NK-92 treated with Interleukin-12 subunit alpha and Interleukin-12 subunit beta, amount 100 ng/mL, for 24 hours (cell line): ENCODE data around the gene RRP8.
A peak's percentile ranks its signal among the peaks of the same experiment; 100 is the strongest.

Experiments
- DNase-seq: peaks from one replicate; lab custom pipeline; 2025; lab: John Stamatoyannopoulos, UW

RRP8 gene

DNA sequence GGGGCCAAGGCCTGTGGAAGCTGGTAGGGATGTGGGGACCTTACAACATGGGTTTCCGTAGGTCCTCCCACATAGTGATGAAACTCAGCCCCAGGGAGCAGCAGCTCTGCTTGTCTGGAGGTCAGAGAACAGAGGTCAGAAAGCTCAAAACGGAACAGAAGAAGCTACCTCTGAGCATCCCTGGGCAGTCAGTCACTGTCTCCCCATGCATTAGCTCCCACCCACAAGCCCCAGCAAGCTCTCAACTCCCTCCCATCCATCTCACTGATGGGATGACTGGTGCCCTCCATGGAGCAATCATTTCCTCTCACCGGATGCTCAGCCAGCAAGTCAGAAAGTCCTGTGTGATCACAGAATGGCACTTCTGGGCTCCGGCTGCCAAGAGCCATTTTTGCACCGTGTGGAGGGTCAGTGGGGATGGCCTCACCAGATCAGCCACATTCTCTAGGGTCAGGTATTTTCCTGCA, 13.9 kb upstream of the RRP8 start:
- DNase-seq, result no peak

DNA sequence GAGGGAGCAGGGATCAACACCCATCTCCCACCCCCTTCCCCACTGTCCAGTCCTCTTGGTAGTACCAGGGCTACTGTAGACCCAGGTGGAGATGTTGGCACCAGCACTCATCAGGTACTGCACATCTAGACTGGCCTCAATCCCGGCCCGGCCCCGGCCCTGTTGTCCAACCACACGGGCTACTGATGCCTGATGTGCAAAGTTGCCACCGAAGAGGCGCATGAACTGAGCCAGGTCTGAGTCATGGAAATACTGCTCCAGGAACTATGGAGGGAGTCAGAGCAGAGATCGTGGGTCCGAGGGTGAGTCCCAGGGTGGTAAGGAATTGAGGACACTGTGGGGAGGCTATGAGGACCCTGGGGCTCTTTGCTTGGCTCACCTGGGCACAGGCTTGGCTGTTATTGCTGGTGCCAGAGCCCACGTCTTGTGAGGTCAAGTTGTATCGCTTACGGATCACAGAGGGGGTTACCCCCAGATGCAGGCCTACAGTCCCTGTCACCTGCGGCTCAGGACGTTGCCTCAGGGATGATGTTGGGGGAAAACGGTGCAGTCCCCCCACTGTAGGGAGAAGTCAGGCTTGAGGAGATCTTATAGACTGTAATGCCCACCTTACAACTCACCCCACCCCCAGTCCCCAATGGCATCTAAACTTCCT, 13.3 kb upstream of the RRP8 start:
- DNase-seq, result no peak

DNA sequence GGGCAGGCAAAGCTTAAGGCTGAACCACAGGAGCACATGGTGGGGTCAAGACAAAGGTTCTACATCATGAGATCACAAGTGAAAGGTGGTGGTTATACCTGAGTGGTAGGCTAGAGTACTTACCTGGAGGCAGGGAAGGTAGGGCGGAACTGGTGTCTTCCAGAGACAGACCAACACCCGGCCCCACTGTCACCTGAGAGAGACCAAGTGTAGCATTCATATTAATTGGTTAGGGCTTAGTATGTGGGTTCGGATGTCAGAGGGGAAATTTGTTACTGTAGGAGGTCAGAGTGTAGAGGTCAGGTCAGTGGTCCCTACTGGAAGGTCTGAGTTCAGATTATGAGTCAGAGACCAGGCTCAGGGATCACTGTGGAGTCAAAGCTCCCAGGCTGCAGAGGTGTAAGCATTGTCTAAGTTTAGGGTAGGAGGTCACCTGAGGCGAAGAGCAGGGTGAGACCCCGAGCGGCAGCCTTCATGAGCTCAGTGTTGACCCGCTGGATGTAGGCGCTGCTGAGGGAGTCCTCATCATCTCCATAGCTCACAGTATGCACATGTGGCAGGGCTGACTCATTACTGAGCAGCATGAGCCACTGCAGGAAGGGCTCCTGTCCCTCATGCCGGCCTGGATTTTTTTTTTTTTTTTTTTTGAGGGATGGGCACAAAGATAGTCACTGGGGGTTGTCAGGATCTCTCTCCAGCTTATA, 12.6 kb upstream of the RRP8 start:
- no peak for DNase-seq

DNA sequence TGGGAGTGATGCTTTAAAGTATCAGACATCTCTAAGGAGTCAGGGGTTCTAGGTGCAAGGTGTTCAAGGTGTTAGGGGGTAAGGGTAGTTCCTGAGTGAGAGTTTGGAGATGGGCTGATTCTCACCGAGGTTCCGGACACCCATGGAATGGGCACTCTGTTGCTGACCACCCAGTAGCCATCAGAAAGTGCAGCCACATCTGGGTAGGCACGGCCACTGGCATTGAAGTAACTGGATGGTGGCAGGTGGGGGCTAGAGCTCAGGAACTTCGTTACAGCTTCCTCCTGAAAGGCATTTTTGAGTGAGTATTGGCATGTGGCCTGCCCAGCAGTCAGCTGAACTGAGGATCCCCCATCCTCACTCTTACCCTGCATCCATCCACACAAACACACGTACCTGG, 11.6 kb upstream of the RRP8 start:
- no peak for DNase-seq

DNA sequence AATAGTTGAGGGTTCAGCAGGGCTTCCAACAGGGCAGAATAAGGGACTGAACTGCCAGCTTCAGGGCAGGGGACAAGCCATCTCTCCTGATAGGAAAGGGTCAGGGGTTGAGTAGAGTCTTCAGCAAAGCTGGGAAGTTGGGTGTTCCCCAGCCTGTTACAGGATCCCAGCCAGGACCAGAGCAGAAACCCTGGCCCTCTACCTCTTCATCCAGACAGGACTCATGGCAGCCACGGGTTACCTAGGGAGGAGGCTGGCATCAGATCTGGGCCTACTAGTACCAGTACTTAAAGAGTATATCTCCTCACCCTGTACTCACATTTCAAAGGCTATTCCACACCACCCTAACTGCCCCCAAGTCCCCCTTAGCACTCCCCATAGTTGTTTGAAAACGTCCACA, 11.0 kb upstream of the RRP8 start:
- no peak for DNase-seq

DNA sequence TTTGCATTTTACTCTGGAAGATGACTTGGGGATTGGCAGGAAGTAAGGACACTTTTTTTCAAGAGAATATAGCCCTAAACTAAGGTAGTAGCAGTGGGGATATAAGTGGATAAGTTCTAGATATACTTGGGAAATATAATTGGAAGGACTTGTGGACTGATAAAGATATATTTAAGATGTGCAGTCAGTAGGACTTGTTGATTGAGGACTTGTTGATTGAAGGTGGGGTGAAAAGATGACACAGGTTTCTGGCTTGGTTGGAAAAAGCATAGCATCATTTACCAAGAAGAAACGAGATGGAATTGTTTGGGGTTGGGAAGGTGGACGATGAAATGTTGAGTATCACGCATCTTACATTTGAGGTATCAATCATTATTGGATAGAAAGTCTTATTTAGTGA, 10.1 kb upstream of the RRP8 start:
- DNase-seq, result no peak

DNA sequence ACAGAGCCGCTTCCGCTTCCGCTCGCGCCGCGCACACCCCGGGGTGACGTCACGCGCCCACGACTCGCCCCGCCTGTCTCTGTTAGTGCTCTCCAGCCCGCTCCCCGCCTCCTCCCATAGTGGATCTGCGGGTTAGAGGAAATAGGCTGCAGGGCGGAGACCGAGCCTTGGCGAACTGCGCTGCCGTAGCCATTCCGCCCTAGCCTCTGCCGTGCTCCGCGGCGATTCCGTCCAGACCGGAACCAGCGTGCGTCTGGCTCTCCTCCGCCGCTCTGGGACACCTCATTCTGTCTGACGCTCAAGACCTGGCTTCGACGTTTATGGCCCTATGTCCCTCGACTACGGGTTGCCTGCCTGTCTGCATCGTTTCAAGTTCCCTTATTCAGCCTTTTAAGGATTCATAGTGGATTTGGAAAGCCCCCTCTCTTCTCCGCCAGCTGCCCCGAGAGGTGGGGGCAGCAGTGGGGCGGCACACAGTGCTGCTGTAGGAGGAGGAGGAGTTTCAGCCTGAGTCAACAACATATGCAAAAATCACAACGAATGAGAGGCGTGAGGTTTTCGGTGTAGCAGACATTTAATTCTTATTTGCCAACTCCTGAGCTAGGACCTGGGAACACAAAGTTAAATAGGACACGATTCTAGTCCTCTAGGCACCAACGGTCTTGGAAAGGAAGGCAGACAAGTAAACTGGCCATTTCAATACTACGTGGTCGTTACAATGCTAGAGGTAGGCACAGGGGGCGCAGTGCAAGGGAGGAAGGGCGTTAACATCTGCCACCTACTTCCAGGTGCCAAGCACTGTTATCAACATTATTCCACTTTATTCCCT, 9.0 kb upstream of the RRP8 start, which contains the start of gene TAF10:
Gene TAF10, minus strand, starts transcription at position 4 of the 829 bp plus-strand sequence. CDS start 27 bp downstream, outside the sequence.
- peak; percentile 89 for DNase-seq

DNA sequence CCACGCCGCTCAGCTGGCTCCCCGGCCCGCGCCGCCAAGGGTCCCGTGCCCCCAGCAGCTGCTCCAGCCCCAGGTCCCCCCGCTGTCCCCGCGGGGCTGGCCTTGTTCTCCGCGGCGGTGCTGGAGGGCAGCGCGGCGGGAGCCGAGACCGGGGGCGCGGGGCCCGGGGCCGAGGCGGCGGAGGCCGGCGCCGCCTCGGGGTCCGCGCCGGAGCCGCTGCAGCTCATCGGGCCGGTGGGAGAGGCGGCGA, 8.5 kb upstream of the RRP8 start:
- no peak for DNase-seq

DNA sequence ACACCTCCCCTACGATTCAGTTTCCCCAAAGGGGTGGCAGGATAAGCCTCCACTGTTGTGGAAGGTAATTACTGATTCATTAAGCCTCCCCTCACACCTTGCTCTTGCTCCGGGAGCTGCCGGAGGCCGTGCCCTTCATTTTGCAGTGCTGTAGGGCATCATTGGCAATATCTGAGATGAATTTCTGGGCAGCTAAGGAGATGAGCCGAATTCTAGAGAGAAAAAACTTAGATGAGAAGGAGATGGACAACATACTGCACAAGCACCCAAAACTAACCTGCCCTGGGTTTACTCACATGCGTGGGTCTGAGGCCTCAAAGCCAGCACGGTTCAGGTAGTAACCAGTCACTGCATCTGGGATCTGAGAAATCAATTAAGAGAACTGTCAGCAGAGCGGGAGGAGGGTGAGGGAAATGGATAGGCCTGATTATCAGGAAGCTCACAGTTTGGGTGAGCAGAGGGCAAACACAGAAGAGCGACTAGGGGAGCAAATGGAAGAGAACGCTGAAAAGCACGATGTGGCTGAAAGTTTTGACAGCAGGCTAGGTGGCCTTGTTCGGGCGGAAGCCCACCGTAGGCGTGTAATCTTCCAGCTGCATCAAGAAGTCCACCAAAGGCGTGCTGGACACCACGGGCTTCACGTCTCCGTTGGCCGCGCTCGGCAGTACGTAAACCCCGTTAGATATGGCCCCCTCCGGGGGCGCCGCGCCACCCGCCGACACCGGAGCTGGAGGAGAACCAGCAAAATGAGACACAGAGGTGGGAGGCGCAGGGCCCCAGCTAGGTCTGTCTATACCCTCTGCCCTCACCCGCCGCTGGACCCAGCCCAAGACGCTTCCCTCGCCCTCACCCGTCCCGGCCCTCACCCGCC, 7.9 kb upstream of the RRP8 start:
- no peak for DNase-seq

DNA sequence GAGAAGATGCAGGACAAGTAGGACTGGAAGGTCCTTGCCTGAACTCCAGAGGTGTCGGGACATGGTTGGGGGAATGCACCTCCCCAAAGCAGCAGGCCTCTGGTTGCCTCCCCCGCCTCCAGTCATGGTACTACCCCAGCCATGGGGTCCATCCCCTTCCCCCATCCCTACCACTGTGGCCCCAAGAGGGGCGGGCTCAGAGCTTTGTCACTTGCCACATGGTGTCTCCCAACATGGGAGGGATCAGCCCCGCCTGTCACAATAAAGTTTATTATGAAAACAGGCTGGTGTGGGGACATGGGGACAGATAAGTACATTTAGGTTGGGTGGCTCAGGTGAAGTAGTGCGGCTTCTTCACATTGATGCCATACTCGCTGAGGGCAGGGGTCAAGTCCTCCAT, 7.2 kb upstream of the RRP8 start:
- DNase-seq, result no peak

DNA sequence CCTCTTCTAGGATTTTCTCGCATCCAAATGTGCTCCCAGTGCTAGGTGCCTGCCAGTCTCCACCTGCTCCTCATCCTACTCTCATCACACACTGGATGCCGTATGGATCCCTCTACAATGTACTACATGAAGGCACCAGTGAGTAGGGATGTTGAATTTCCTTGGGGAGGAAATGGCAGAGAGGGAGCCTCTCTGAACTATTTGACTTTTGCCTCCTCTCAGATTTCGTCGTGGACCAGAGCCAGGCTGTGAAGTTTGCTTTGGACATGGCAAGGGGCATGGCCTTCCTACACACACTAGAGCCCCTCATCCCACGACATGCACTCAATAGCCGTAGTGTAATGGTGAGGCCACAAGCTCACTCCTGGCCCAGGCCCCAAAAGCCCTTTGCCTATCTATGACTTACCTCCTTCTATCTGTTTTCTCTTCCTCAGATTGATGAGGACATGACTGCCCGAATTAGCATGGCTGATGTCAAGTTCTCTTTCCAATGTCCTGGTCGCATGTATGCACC, 6.1 kb upstream of the RRP8 start:
- DNase-seq, result no peak

DNA sequence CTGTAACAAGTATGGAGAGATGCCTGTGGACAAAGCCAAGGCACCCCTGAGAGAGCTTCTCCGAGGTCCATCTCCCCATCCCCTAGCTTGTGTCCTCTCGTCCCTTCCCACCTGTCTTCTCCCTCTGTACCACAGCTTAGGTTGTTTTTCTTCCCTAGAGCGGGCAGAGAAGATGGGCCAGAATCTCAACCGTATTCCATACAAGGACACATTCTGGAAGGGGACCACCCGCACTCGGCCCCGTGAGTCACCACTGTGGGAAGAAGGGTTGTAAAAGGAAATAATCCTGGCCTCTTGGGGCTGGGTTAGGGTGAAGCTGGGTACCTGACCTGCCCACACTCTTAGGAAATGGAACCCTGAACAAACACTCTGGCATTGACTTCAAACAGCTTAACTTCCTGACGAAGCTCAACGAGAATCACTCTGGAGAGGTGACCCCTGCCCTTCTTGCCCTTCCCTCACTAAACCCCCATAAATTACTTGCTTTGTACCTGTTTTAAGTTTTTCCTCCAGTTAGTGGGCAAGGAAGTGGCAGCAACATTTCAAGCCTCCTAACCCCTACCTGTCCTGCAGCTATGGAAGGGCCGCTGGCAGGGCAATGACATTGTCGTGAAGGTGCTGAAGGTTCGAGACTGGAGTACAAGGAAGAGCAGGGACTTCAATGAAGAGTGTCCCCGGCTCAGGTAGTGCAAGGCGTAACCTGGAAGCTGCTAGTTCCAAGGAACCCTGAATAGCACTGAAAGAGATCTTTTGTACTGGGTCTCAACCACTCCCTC, 5.5 kb upstream of the RRP8 start:
- DNase-seq, result no peak

DNA sequence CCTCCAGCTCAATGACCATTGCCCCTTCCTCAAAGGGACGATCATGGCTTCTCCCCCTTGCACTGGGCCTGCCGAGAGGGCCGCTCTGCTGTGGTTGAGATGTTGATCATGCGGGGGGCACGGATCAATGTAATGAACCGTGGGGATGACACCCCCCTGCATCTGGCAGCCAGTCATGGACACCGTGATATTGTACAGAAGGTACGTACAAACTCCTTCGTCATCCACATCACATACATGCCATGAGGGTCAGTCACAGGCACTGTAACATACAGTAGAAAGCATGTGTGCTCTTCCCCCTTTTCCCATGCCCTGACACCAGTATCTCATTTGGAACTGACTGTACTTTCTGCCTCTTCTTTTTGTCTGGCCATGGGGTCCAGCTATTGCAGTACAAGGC, 4.6 kb upstream of the RRP8 start:
- no peak for DNase-seq

DNA sequence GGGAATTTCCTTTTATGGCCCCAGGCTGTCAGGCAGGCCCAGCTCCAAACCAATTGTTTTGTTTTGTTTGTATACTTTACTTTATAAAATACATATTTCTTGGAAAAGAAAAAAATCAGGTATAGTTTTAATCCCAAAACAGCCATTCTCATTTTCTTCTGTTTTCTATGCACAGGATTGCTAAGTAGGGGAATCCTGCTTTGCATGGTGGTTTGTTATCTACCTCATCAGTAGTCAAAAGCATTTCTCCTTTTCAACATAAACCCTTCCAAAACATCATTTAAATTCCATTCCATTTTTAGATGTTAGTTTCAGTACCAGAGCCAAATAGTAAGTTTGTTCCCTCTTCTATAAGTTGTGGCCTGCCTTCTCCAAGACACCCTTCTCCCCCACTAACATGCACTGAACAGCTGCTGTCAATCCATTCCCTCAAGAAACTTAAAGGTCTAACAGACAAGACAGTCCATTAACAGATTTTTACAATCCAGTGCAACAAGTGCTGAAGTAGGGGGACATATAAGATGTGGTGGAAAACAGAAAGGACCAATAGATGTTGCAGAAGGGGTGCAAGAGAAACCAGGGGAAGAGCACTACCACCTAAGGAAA, 3.9 kb upstream of the RRP8 start:
- DNase-seq, result no peak

DNA sequence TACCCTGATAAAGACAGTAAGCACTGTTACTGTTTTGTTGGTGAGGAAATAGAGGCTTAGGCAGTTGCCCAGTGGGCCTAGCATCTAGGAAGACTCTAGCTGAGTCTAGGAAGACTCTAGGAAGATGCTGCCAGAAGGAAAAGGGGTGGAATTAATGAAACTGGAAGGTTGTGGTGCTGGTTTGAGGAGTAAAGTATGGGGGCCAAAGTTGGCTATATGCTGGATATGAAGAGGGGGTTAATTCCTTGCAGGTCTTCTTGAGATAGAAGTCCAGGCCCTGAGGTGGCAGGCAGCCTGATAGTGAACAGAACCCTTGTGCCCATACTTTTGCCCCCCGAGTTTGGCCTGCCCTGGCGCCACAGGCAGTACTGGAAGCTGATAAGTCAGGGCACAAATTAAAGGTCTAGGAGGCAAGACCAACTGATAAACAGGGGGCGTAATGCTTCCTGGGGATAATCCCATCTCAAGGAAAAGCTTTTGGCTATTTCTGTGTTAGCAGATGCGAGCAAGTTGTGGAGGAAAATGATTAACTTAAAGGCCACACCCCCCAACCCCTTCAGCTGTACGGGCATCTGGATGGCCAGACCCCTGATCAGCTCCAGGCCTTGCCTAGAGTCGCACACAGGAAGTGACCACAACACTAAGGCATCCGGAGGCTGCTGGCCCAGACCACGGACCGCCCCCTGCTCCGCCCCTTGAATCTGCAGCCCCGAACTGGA, 3.2 kb upstream of the RRP8 start:
- DNase-seq, result peak; percentile 18

DNA sequence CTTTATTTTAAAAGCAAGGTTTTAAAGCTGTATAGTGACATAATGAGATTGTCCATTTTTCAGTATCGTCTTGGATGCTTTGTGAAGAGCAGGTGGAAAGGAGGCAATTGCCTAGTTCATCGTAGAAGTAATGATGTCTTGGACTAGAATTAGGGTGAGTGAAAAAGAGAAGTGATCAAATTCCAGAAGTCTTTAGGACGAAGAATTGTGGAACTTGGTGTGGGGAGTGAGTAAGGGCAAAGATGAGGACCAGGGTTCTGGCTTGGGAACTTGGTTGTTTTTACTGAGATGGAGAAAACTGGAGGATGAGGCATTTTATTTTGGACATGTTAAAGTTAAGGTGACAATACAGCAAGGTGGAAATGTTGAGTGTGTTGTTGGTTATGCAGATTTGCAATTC, 1.4 kb upstream of the RRP8 start:
- DNase-seq, result no peak

DNA sequence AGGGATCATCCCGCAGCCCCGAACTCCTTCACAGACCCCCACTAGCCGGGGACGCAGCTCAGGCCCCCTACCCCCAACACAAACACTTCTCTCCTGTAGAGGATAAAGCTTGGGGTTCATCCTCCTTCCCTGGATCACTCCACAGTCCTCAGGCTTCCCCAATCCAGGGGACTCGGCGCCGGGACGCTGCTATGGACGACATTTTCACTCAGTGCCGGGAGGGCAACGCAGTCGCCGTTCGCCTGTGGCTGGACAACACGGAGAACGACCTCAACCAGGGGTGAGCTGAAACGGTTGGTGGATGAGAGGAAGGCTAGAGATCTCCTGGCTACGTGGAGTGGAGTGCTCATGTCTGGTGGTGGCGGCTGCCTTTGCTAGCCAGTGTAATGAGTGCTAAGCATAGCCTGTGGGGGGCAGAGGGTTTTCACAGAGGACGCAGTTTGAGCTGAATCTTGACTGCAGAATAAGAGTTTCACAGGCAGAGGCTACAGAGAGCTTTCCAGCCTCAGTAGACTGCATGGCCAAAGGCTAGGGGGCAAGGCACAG, 738 bp upstream of the RRP8 start:
- DNase-seq, result no peak

DNA sequence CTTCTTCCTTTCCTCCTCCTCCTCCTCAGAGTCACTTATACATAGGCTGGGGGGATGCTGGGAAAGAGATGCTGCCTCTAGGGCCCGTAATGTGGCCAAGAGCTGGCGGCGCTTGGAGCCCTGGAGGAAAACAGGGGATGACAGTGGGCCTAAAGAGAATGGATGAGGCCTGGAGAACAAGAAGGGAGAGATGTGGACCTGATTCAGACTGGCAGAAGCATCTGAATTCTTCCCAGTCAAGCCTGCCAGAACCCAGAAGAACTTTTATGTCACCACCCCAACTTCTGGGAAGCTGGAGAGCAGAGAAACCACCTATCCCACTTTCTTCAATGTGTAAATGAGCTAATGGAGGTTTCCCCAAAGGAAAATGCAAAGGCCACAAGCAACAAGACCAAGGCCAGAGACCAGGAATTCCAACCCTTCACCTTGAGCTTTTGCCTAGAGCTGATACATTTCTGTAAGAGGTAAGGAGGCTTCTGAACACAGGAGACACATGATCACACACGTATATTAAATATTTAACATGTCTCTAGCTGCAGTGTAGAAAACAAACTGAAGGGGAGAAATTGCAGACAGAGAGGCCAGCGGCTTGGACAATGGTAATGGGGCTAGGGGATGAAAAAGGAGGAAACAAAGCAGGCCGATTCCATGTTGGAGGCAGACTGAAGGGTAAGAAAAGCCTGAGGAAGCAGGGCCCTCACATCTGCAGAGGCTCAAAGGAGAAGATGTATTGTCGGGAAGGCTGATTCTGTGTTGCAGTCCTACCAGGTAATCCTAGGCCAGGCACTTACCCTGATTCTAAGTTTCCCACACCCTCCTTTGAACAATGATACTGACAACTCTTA, 1.1 kb downstream of the RRP8 start:
- no peak for DNase-seq

DNA sequence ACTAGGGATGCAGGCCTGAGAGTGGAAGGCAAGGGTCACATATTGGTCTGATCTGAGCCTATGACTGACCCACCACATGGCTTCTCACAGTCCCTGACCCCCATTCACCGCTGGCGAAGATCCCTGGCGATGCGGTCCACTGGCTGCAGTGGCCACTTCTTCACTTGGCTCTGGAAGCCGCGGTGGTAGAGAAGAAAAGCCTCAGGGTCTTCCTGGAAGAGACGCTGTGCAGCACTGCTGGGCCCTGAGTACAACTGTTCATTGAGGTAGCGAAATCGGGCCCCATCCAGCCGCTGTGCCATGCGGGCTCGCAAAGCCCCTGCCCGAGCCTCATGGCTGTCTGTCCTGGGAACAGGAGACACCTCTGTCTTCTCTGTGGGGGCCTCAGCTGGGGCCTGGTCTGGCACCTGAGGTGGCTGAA, 2.4 kb downstream of the RRP8 start:
- no peak for DNase-seq
